ENCODE measurements around the gene PIK3CA. TPM values are rescaled to one million over a fixed set of nuclear protein-coding genes. Genes with fewer than 3 reads are reported as not detected.

Gene PIK3CA
- total RNA-seq, 1 experiment from 2014 or later = 12.0 TPM

GRCh38 chr3:179184826-179185225 lies 36.7 kb downstream of the PIK3CA start:
- Histone ChIP-seq H3K4me1 (ENCODE audit: insufficient read depth, low read length) (no peaks in the 10 kb centered on the region; the same call in 1 of the 2 replicates), H3K4ac (ENCODE audit: low read depth, low read length) (no peak overlapping the region), H3K79me2 (ENCODE audit: insufficient read depth, low read length) (no peaks in the 10 kb centered on the region), H3K79me1 (ENCODE audit: insufficient read depth, low read depth, low read length, poor library complexity, severe bottlenecking) (no peaks in the 10 kb centered on the region), H4K8ac (replicated peaks; ENCODE audit: insufficient read length, low read depth, low read length) (no peak overlapping the region), H3K9ac (ENCODE audit: extremely low read depth, insufficient read length, low read length) (no peak overlapping the region), H2AK5ac (ENCODE audit: insufficient read length, low read length) (no peak overlapping the region), H3K18ac (ENCODE audit: insufficient read length, low read depth, low read length) (no peak overlapping the region), H3K23ac (ENCODE audit: insufficient read length, low read depth, low read length) (no peak overlapping the region), H2BK12ac (ENCODE audit: insufficient read length, low read depth, low read length) (no peak overlapping the region), H3K27ac (ENCODE audit: insufficient read length, low read depth, low read length) (no peak overlapping the region), H3K4me2 (ENCODE audit: insufficient read depth, insufficient read length, low read length) (no peak overlapping the region), H3K56ac (ENCODE audit: insufficient read length, low read depth, low read length) (no peak overlapping the region), H4K91ac (ENCODE audit: insufficient read length, low read depth, low read length) (no peak overlapping the region), H3K9me3 (ENCODE audit: control insufficient read depth, low read depth, low read length) (no peaks in the 10 kb centered on the region), H2AFZ (ENCODE audit: low read length) (no peak overlapping the region), H4K20me1 (ENCODE audit: control insufficient read depth, insufficient read depth, insufficient read length) (no peaks in the 10 kb centered on the region), H2BK15ac (ENCODE audit: low read depth, low read length) (no peak overlapping the region), H3K27me3 (ENCODE audit: insufficient read depth, low read length) (no peaks in the 10 kb centered on the region), H3T11ph (ENCODE audit: low read length) (no peak overlapping the region), H2BK20ac (ENCODE audit: low read depth, low read length, poor library complexity, severe bottlenecking) (no peak overlapping the region), H2BK5ac (ENCODE audit: insufficient read length, low read length) (no peak overlapping the region), H4K5ac (ENCODE audit: insufficient read length, low read depth, low read length) (no peak overlapping the region), H3K14ac (ENCODE audit: insufficient read depth, low read length) (no peak overlapping the region), H2BK120ac (ENCODE audit: low read depth, low read length, poor library complexity, severe bottlenecking) (no peak overlapping the region), H3K23me2 (ENCODE audit: insufficient read length, low read depth, low read length, poor library complexity, severe bottlenecking) (no peaks in the 10 kb centered on the region)
- no peaks in the 10 kb centered on the region for H3K9me3 Mint-ChIP-seq
- no peaks in the 10 kb centered on the region for H3K36me3 Mint-ChIP-seq (ENCODE audit: insufficient read depth in 1 of 3, low read depth in 3 of 3)
- WGBS (ENCODE audit: extremely low coverage, insufficient read length, low lambda C conversion rate) = no CpG with 5 or more reads among the region's 1 CpG
- H3K4me1 Mint-ChIP-seq = peaks cover 34 to 37% of the 10 kb centered on the region in 2 experiments
- no peak overlapping the region for H3K4me3 Mint-ChIP-seq
- TF ChIP-seq, protein P1, sequence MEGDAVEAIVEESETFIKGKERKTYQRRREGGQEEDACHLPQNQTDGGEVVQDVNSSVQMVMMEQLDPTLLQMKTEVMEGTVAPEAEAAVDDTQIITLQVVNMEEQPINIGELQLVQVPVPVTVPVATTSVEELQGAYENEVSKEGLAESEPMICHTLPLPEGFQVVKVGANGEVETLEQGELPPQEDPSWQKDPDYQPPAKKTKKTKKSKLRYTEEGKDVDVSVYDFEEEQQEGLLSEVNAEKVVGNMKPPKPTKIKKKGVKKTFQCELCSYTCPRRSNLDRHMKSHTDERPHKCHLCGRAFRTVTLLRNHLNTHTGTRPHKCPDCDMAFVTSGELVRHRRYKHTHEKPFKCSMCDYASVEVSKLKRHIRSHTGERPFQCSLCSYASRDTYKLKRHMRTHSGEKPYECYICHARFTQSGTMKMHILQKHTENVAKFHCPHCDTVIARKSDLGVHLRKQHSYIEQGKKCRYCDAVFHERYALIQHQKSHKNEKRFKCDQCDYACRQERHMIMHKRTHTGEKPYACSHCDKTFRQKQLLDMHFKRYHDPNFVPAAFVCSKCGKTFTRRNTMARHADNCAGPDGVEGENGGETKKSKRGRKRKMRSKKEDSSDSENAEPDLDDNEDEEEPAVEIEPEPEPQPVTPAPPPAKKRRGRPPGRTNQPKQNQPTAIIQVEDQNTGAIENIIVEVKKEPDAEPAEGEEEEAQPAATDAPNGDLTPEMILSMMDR (conservative IDR thresholded peaks at IDR 0.05) = no peak
- DNase-seq = no peak
- H3K27ac Mint-ChIP-seq = no peak overlapping the region
- H3K27me3 Mint-ChIP-seq (ENCODE audit: low read depth) = no peaks in the 10 kb centered on the region

All from H9 (cell line).